OCI-LY1 (cell line): ENCODE results near the gene LIPC.

Experiments used
- H2AFZ ChIP-seq: fragments of 200-600 bp; sonication (generic), shearing (Covaris generic); 2 replicates; pipeline ENCODE4 v1.6.0; 2014; ENCODE audit warnings: antibody characterized with exemption, mild to moderate bottlenecking, low read length
- H3F3A ChIP-seq: fragments of 200-600 bp; sonication (generic), shearing (Covaris generic); 2 replicates; pipeline ENCODE4 v1.6.0; 2014; ENCODE audit warnings: mild to moderate bottlenecking, antibody characterized with exemption, low read length, moderate library complexity; ENCODE audit not compliant: insufficient read depth
- H3K27ac ChIP-seq: fragments of 200-600 bp; sonication (generic); 2 replicates; pipeline ENCODE4 v1.5.1; 2014; ENCODE audit warnings: low read length, mixed run types, mild to moderate bottlenecking, low read depth; ENCODE audit not compliant: poor library complexity, severe bottlenecking
- H3K27me3 ChIP-seq: fragments of 200-600 bp; sonication (generic); 2 replicates; pipeline ENCODE4 v1.6.0; 2014; ENCODE audit warnings: antibody characterized with exemption, mild to moderate bottlenecking, low read length, moderate library complexity; ENCODE audit not compliant: insufficient read depth
- H3K36me3 ChIP-seq: fragments of 200-600 bp; sonication (generic); 2 replicates; pipeline ENCODE4 v1.6.1; 2014; ENCODE audit warnings: mild to moderate bottlenecking, antibody characterized with exemption, low read length, moderate library complexity, mixed read lengths; ENCODE audit not compliant: insufficient read depth
- H3K4me1 ChIP-seq: fragments of 200-600 bp; sonication (generic); 2 replicates; pipeline ENCODE4 v1.5.1; 2014; ENCODE audit warnings: mild to moderate bottlenecking, low read length, moderate library complexity; ENCODE audit not compliant: insufficient read depth, severe bottlenecking
- H3K4me2 ChIP-seq: fragments of 200-600 bp; sonication (generic), shearing (Covaris generic); 2 replicates; pipeline ENCODE4 v1.6.1; 2014; ENCODE audit warnings: low read length
- H3K4me3 ChIP-seq: fragments of 200-600 bp; sonication (generic); 2 replicates; pipeline ENCODE4 v1.5.1; 2014; ENCODE audit warnings: low read length, low read depth, mild to moderate bottlenecking, mixed read lengths; ENCODE audit not compliant: poor library complexity, severe bottlenecking
- H3K79me2 ChIP-seq: fragments of 200-600 bp; shearing (Covaris generic); 2 replicates; pipeline ENCODE4 v1.6.1; 2016; ENCODE audit warnings: mixed run types, low read length, mixed read lengths; ENCODE audit not compliant: insufficient read depth
- H3K9ac ChIP-seq: fragments of 200-600 bp; sonication (generic), shearing (Covaris generic); 2 replicates; pipeline ENCODE4 v1.6.1; 2014; ENCODE audit warnings: mild to moderate bottlenecking, low read length, mixed read lengths
- H3K9me2 ChIP-seq: fragments of 200-600 bp; sonication (generic), shearing (Covaris generic); 2 replicates; pipeline ENCODE4 v1.6.1; 2014; ENCODE audit warnings: low read depth, mild to moderate bottlenecking, low read length, mixed read lengths
- H3K9me3 ChIP-seq: fragments of 200-600 bp; shearing (Covaris generic); 2 replicates; pipeline ENCODE4 v1.6.1; 2014; ENCODE audit warnings: low read length, mixed read lengths
- H4K20me1 ChIP-seq: fragments of 200-600 bp; sonication (generic), shearing (Covaris generic); 2 replicates; pipeline ENCODE4 v1.6.0; 2016; ENCODE audit warnings: mild to moderate bottlenecking, low read length; ENCODE audit not compliant: insufficient read depth
- CTCF ChIP-seq: fragments of 200-600 bp; sonication (generic), shearing (Covaris generic); IDR thresholded peaks from 2 replicates; pipeline ENCODE4 v1.5.1; 2017; ENCODE audit warnings: mild to moderate bottlenecking, antibody characterized with exemption, low read length, moderate library complexity, mixed read lengths
- EZH2 ChIP-seq: fragments of 200-600 bp; sonication (generic), shearing (Covaris generic); IDR thresholded peaks from 2 replicates; pipeline ENCODE4 v1.8.0; 2017; ENCODE audit warnings: borderline replicate concordance, mixed run types, mild to moderate bottlenecking, antibody characterized with exemption, low read length, moderate library complexity, mixed read lengths

Gene LIPC

GRCh38 chr15:58446521-58446920, 14.7 kb downstream of the LIPC start:
- H2AFZ ChIP-seq = no peak overlapping the region
- H3K9me3 ChIP-seq = no peaks in the 10 kb centered on the region
- peaks cover 77% of the 10 kb centered on the region for H3K4me1 ChIP-seq
- H3F3A ChIP-seq = no peaks in the 10 kb centered on the region
- no peaks in the 10 kb centered on the region for H4K20me1 ChIP-seq
- no peaks in the 10 kb centered on the region for H3K9me2 ChIP-seq
- H3K79me2 ChIP-seq = no peaks in the 10 kb centered on the region
- H3K9ac ChIP-seq = no peak overlapping the region
- TF ChIP-seq EZH2 = no peak
- no peak for TF ChIP-seq CTCF
- peak overlapping the region; percentile 93 for H3K27ac ChIP-seq
- no peak overlapping the region for H3K4me2 ChIP-seq
- no peaks in the 10 kb centered on the region for H3K27me3 ChIP-seq
- no peak overlapping the region for H3K4me3 ChIP-seq
- H3K36me3 ChIP-seq = no peaks in the 10 kb centered on the region

GRCh38 chr15:58447271-58448010, 15.7 kb downstream of the LIPC start:
- no peaks in the 10 kb centered on the region for H3K9me3 ChIP-seq
- no peaks in the 10 kb centered on the region for H3K27me3 ChIP-seq
- no peaks in the 10 kb centered on the region for H3K79me2 ChIP-seq
- H3K4me2 ChIP-seq = peak overlapping the region; percentile 9; the same call in 1 of the 2 replicates
- peaks cover 68% of the 10 kb centered on the region for H3K4me1 ChIP-seq
- no peaks in the 10 kb centered on the region for H3K9me2 ChIP-seq
- no peaks in the 10 kb centered on the region for H3K36me3 ChIP-seq
- no peaks in the 10 kb centered on the region for H3F3A ChIP-seq
- TF ChIP-seq EZH2 = no peak
- TF ChIP-seq CTCF = no peak
- H4K20me1 ChIP-seq = no peaks in the 10 kb centered on the region
- no peak overlapping the region for H2AFZ ChIP-seq
- H3K9ac ChIP-seq = peak overlapping the region; percentile 30; the same call in 1 of the 2 replicates
- H3K27ac ChIP-seq = peak overlapping the region; percentile 93
- no peak overlapping the region for H3K4me3 ChIP-seq

GRCh38 chr15:58448331-58448730, 16.5 kb downstream of the LIPC start:
- TF ChIP-seq CTCF = no peak
- no peak for TF ChIP-seq EZH2
- Histone ChIP-seq H3K9me3 (no peaks in the 10 kb centered on the region), H3K9me2 (no peaks in the 10 kb centered on the region), H4K20me1 (no peaks in the 10 kb centered on the region), H3F3A (no peaks in the 10 kb centered on the region), H3K4me2 (no peak overlapping the region; the same call in 1 of the 2 replicates), H3K4me1 (peaks cover 62% of the 10 kb centered on the region), H3K79me2 (no peaks in the 10 kb centered on the region), H3K4me3 (no peak overlapping the region), H3K9ac (peak overlapping the region; percentile 30), H3K36me3 (no peaks in the 10 kb centered on the region), H3K27ac (peak overlapping the region; percentile 93), H2AFZ (no peak overlapping the region), H3K27me3 (no peaks in the 10 kb centered on the region)
